HG02571 (cell line): ENCODE results near the gene ZSWIM2.
A peak's percentile ranks its signal among the peaks of the same experiment; 100 is the strongest.
"Not testable (repeated sequence)": the region's sequence is repeated elsewhere in the genome, so short reads cannot be mapped to it uniquely, and the experiment has no call there.

ENCODE experiments used
- ATAC-seq: cut with Tn5 transposase; IDR thresholded peaks from one replicate; pipeline ENCODE4 v1.9.1; 2021; ENCODE audit warnings: mild to moderate bottlenecking, moderate library complexity; ENCODE audit not compliant: unreplicated experiment

The ZSWIM2 gene, protein sequence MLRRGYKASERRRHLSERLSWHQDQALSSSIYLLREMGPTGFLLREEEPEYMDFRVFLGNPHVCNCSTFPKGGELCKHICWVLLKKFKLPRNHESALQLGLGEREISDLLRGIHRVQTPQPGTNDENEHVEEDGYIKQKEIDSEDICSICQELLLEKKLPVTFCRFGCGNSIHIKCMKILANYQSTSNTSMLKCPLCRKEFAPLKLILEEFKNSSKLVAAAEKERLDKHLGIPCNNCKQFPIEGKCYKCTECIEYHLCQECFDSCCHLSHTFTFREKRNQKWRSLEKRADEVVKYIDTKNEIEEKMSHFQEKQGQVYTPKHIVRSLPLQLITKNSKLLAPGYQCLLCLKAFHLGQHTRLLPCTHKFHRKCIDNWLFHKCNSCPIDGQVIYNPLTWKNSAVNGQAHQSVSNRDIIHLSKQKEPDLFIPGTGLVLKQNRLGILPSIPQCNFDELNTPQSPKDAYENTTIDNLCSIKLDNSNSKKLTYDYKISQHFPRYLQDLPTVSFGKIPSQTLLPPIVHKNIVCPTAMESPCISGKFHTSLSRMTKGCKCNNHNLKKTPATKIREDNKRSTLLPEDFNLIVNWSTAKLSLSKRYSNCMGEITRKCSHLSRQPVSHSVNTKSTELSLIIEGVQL

DNA sequence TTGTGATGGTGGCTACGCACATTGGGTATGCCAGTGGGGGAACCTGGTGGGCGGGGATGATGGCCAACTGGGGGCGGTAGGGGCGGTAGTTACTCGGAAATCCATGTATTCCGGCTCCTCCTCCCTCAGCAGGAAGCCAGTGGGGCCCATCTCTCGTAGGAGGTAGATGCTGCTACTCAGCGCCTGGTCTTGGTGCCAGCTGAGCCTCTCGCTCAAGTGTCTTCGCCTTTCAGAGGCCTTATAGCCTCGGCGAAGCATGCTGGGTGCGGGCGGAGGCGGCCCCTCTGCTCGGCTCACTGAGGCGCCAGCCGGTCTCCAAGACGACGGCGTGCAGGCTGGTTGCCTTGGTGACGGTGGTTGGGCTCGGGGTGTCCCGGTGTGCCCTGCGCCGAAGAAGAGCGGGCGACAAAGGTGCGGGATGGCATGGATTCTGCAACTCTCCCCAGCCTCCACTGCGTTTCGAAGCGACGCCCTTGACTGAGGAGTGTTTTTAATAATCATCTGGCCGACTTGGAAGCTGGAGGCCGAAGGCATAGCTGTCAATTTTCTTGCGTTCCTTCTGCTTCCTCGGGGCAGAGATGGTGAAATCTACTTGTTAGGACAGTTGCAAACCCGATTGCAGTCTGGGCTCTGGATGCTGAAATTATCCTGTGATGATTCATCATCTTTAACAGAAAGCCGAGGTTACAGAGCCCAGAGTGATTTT lies at the start of gene ZSWIM2:
Gene ZSWIM2 (minus strand): TSS at position 298 of the 706 bp plus-strand sequence. CDS start 40 bp downstream, at position 258.
- peak; percentile 86 for ATAC-seq

DNA sequence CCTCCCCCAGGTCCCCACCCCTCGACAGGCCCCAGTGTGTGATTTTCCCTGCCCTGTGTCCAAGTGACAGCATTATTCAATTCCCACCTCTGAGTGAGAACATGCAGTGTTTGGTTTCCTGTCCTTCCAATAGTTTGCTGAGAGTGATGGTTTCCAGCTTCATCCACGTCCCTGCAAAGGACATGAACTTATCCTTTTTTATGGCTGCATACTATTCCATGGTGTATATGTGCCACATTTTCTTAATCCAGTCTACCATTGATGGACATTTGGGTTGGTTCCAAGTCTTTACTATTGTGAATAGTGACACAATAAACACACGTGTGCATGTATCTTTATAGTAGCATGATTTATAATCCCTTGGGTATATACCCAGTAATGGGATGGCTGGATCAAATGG lies 47.2 kb upstream of the ZSWIM2 start:
- ATAC-seq: not testable (repeated sequence)

DNA sequence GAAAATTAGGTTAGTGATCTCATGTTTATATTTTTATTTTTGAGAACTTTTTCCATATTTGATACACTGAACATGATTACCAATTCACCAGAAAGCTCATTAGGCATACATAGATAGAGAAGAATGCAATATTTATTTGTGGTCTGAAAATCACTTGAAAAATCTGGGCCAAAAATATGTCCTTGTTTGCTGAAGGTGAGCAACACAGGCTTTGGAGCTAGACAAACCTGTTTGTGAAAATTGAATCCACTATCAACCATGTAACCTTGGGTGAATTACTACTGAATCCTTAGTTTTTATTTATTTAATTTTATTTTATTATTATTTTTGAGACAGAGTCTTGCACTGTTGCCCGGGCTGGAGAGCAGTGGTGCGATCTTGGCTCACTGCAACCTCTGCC lies 46.5 kb upstream of the ZSWIM2 start:
- no peak for ATAC-seq

DNA sequence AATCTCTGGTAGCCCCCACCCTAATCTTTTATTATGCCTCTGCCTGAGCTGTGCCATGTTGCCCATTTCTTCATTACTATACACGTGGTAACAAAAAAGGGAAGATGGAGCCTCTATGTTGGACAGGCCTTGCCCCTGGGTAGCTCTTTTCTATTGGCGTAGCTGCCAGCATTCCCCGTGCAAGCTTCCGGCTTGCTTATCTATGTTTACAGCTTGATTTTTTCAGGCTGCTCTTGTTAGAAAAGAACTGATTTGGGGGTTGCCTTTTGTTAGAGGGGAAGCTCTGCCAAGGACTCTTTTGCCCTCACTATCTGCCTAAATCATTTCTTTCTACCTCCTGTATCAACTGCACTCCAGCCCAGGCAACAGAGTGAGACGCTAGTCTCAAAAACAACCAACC lies 45.5 kb upstream of the ZSWIM2 start:
- ATAC-seq: no peak

DNA sequence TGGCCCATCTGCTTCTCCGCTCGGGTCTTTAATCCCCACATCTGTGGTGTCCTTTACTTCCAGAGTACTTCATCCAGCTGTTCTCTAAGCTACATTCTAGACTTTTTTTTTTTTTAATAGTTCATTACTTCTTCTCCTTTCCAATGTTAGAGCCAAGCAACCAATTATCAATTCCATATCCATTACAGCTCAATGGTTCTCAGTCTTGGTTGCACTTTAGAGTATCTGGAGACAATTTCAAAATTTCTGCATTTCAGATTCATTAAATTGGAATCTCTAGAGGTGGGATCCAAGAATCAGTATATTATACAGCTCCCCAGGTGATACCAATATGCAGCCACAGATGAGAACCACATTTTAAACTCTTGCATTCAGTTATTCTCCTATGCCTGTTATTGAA lies 43.9 kb upstream of the ZSWIM2 start:
- no peak for ATAC-seq

DNA sequence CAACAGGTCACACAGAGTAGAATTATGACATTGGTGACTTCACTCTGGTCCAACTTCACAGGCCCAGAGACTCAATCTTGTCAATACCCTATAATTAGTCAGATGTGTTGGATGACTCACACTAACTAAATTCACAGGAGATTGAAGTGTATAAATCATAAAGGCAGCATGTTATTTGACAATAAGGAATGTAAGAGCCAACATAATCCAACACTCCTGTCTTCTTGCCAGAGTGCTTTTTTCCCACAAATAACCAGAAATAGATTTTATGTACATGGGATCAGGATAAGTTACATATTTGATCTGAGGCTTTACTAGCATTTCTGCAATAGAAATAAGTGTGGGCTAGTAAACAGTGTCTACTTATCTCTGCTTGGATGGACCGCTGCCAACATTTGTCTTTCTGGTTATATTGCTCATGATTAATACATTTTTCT lies 42.2 kb upstream of the ZSWIM2 start:
- no peak for ATAC-seq

DNA sequence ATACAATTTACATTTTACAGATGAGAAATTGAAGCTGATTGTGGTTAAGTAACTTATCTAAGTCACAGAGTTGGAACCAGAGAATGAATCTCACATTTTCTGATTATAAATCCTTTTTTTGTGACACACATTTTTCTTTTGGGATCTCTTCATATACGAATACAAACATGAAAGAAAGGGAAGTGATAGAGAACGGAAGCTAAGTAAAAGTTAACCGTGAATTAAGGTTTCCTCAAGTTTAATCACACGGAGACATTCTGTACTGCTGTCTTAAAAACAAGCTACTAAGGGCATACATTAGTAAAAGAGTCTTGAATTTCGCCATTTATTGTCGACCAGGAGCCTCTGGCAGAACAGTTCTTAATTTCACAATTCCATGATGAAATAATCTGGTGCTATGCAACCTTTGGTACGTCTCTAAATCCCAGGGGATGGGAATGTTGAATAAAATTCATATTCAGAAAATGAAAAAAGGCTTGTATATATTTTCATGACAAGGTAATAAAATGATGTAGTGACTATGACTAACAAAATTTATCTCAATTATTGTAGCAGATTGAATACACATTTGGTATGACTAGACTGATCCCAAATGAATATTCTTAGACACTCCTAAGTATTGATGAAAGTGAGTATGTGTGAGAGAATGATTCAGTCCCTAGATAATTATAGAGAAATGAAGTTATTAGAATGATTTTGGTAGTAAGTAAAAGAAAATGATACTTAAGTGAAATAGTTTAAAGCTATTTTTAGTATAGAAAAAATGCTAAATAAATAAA lies 40.3 kb upstream of the ZSWIM2 start:
- no peak for ATAC-seq

DNA sequence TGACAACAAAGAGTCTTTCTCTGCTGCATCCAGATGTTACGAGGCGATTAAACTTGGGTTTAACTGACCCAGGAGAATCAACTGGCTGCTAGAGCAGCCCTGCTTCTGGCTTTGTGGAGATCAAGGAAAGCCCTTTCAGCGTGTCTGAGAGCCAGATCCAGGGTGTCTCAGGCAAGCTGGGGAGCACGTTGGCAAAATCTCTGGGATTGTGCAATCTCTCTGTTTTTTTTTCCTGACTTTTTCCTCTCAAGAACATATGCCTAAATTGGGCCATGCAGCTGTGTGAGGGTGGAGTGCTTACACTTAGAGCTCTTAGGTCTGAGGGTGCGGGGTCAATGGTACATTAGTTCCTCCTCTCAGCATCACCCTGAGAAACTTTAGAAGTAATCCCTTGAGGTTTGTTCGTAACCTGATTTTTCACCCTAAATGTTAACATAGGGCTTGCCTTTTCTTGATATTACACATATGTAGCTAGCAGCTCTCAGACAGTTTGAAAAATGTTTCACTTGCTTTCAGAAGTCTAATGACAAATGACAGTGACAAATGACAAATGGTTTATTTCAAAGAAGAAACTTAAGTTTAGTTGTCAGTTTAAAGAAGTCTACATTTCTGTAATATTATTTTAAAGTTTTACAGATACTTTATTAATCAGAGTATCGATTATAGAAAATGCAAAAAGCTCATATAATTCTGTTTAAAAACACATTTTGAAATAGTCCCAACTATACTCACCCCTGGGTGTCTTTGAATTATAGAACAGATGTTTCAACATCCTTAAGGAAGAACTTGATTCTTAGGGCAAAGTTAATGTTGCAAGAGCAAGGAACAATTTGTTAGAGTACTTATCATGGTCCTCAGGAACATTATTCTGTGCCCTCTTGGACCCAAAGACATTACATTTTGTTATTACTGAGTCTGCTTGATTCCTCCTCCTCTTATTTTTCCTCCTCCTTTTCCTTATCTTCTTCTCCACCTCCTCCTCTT lies 38.4 kb upstream of the ZSWIM2 start:
- no peak for ATAC-seq

DNA sequence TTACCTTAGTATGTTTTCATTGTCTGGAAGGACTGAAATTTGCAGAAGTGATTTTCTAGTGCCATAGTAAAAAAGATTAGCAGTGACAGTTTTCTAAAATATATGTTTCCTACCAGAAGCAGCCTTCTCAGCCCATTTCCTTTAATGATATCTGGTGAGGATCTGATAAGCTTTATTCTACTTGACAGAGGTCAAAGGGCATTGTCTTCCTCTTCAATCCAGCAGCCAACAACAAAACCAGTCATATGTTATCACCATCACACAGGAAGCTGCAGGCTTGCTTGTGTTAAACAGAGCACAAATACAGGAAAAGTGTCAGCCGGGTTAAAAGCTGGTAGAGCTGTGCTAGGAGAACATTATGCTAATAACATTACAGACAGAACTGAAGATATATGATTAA lies 35.6 kb upstream of the ZSWIM2 start:
- no peak for ATAC-seq

DNA sequence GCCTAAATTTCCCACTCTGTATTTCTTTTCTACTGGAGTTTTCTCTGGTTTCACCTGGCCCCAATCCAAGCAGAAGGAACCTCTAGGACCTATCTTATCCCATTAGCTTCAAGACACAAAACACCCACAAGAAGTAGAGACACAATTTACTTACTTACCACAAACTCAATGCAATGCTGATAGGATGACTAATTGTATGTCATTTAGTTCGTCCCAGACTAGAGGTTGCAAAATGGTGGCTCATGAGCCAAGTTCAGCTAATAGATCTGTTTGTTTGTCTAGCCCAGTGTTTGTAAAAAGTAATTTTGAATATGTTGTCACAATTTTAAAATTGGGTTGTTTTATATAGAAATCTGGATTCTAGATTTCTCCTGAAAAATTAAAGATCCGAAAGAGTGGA lies 34.7 kb upstream of the ZSWIM2 start:
- no peak for ATAC-seq

DNA sequence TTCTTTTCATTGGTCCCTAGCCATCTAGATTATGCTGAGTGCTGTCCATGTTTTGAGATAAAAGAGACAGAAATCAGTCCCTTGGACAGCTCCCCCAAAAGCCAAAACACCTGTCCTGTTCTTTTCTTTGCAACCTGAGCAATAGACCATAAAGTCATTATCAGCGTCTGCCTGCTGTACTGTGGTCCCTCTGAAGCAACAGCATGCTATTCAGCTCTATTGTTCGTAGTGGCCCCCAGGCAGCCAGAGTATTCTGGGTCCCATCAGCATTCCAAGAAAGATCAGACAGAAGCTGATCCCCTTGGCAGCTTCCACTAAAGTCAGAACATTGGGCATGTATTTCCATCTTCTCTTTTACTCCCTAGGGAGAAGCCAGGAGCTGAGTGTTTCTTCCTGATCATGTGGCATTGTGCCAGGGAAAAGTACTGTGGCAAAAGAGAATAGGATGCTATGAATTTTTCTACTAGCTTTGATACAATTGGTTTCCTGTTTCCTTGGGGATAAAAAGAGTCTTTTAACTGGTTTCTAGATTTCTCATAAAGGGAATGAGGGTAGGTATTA lies 33.6 kb upstream of the ZSWIM2 start:
- ATAC-seq: no peak

DNA sequence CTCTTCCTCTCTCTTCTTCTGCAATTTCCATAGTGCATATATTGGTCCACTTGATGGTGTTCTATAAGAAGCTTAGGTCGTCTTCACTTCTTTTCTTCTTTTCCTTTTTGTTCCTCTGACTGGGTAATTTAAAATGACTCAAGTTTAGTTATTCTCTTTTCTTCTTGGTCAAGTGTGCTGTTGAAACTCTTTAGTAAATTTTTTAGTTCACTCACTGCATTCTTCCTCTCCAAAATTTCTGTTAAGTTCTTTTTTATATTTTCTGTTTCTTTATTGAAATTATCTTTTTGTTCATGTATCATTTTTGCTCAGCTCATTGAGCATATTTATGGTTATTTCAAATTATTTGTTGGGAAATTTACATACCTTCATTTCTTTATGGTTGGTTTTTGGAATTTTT lies 32.7 kb upstream of the ZSWIM2 start:
- ATAC-seq: no peak

DNA sequence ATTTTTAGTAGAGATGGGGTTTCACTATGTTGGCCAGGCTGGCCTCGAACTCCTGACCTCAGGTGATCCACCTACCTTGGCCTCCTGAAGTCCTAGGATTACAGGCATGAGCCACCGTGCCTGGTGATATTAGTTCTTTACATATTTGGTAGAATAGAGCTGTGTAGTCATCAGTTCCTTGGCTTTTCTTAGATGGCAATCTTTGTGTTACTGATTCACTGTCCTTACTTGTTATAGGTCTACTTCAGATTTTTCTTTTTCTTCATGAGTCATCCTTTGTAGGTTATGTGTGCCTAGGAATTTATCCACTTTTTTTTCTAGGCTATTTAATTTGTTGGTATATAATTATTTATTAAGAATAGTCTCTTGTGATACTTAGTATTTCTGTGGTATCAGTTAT lies 30.3 kb upstream of the ZSWIM2 start:
- no peak for ATAC-seq

DNA sequence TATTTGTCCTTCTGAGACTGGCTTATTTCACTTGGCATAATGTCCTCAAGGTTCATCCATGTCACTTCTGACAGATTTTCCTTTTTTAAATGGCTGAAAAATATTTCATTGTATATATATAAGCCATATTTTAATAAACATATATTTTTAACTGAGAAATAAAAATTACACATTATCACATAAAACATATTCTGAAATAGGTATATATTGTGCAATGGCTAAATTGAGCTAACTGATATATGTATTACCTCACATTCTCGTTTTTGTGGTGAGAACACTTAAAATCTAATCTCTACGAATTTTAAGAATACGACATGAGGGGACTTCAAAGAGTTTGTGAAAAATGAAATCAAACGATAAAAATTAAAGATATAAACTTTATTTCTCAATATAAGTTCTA lies 25.7 kb upstream of the ZSWIM2 start:
- ATAC-seq: no peak

DNA sequence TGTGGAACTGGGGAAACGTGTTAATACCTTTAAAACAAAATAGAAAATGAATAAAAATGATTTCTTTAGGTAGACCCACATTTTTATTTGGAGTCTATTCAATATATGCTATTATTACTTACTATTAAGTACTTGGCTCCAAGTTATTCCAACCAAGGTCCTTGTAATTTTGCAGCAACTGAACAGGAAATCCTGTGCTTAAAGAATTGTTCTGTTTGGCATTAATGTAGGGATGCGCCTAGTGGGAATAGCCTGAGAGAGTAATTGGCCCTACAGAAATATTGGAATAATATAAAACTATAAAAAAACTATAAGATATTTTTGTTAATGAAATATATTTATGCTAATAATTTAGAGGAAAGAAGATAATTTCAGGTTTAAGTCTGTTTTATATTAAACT lies 22.9 kb upstream of the ZSWIM2 start:
- ATAC-seq: no peak

DNA sequence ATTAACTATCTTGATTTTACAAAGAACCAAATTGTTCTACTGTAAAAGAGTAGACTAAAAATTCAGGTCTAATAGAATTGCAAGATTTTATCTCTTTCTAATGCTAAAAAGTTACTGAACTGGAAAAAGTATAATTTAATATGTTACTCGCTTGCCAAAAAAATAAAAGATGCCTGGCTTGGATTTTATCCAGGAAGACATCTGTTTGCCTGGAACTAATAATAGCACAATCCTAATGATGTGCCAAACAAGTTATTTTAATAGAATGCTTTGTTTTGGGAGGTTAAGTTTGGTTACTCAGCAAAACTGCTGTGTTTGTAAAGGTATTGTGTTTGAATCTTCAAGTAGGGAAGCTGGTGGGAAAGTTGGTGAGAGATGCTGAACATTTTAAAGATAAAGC lies 19.4 kb upstream of the ZSWIM2 start:
- ATAC-seq: no peak

DNA sequence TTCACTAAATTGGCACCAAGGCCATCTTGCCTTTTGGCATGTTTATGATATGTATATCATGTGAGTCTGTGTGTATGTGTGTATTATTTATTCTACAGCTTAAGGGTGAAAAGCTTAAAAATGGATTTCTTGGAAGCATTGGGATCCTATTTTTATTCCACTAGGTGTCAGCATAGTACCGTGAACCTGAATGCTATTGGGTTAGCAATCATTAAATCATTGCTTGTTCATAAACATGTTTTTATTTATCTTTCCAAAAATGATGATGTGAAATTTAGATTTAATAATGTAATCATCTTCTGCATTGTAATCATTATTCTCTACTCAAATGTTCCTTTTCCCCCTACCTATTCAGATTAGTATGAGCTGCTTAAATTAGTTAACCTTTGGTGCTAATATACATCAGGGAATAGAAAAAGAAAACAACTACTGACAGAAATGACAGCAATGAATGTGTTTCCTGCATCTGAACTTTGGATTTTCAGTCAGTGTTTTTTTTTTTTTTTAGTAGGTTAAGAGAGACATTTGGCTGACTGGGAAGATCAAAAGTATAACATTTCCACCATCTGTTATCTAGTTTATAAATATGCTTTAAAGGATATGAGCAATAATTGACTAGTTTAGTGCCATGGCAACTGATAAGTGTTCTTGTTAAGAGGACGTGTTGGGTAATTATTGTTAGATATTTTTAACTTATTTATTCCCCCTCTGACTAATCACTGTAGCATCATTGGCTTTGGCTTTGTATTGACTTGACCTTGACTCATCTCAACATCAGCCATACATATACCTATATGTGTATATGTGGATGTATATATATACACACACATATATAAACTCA lies 14.1 kb upstream of the ZSWIM2 start:
- no peak for ATAC-seq

DNA sequence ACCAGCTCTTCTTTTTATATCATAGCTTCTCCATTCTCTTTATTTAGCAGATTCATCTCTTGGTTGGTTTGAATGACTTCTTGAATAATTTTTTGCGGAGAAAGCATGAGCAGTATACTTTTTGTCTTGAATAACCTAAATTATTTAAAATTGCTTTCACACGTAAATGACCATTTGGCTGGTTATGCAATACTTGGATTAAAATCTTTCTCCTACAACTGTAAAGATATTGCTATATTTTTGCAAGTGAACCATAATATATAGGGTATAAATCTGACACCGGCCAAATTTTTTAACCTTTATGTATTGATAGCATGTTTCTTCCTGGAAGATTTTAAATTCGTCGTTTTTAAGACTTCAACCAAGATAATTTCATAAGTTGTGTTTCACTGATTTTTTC lies 6.2 kb upstream of the ZSWIM2 start:
- no peak for ATAC-seq

DNA sequence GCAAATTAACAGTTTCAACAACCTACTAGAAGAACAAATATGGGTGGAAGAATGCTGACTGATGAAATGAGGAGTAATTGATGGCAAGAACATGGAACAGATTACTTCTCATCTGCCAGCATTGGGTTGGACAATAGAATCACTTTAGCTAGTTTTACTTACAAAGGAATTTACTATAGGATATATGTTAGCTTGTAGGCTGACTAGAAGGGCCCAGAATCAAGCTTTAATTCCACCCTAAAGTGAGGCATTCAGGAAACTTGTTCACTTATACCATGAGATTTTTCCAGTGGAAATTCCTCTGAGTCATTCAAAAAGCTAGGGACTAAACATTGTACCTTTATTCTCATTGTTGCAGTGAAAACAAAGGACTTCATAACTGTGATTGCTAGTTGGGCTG lies 5.0 kb upstream of the ZSWIM2 start:
- ATAC-seq: no peak
